ENCODE measurements around the gene ATP1A4.
"Not testable (repeated sequence)": the region's sequence is repeated elsewhere in the genome, so short reads cannot be mapped to it uniquely, and the experiment has no call there.

Gene ATP1A4

DNA sequence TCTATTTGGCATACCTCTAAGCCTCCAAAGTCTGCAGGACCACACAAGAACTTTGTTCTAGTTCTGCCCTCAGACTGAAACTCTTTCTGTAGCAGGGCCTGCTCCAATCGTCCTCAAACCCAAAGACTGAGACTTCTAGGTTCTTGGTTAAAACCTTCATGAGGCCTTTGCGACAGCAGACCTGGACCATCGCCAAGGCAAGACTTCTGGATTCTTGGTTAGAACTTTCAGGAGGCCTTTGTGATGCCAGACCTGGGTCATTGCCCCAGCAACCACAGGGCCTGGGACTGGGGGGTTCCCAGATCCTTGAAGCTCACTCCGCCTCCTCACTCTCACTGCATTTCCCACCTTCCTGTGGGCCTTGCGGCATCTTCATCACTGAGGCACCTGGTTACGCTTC, at the start of gene ATP1A4:
Gene ATP1A4, plus strand, starts transcription at position 301 of the 400 bp plus-strand sequence. CDS start 438 bp downstream, outside the sequence.
- no peak for DNase-seq

DNA sequence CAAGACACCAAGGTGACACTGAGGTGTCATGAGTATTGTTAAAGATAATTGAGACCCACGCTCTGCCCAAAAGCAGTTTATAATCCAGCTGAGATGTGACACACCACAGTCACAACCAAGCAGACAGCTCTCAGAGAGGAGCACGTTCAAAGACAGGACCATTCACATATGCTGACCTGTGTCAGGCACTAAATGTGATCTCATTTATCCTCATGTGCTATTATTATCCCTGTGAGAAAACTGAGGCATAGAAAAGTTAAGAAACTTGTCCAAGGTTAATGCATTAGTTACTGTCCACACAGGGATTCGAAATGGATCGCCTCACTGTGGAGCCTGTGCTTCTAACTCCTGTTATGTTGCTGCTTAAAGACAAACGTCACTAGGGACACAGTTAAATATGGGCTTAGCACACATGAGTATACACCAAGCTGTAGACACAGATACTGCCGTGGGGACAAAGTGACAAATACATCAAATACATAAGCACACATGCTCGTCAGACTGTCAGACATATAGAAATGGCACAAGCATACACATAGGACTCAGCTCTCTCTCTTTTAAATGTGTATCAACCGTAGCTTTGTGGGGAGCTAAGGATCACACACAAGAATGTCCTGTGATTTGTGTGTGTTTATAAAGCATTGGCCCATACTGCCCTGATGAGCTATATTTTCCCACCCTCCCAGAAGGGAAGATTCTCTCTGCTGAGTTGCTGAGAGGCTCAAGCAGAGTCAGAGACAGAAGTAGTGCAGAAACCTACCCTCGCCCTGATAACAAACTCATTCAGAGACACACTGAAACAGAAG, 49.5 kb upstream of the ATP1A4 start:
- no peak for DNase-seq

DNA sequence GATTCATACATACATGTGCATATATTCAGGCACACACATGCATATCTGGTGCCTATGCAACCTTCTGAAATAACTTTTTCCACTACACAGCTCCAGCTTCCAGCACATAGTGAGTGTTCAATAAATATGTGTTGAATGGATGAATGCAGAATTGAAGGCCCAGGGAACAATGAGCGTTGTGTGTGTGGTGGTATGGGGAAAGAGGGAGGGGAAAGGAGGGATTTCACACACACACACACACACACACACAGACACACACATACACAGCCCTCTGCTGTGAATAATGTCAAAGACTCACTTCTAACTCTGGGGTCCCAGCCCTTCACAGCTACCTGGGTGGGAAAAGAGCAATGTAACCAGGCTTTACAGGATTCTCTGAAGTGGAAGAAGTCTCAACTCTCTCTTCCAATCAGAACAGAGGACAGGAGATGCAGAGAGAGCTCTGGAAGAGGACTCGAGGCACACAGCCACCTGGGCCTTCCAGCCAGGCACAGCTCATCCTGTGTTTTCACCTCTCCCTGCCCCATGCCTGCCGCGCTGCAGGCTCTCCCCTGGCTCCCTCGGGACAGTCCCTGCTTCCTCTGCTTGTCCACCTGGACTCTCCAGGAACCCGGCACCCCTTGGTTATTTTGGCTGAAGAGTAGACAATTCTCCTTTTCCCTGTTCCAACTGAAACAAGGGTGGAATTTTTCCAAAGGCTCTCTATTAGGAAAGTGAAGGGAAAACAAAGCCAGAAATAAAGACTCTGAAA, 47.6 kb upstream of the ATP1A4 start:
- DNase-seq = no peak

DNA sequence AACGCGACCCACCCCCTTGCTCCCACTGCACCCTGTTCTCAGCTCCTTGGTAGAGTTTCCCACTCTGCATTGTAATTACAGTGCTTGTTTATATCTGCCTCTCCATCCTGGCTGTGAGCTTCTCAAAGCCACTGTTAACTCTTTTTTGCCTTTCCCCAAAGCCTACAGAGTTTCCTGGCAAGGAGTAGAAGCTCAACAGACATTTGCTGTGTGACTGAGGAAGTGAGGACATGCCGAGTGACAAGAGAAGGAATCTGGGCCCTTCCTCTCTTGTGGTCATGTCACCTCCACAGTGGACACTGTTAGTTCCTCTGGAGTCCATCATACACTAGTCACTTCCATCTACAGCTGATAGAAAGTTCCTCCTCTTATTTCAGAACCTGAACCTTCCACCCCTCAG, 46.9 kb upstream of the ATP1A4 start:
- no peak for DNase-seq

DNA sequence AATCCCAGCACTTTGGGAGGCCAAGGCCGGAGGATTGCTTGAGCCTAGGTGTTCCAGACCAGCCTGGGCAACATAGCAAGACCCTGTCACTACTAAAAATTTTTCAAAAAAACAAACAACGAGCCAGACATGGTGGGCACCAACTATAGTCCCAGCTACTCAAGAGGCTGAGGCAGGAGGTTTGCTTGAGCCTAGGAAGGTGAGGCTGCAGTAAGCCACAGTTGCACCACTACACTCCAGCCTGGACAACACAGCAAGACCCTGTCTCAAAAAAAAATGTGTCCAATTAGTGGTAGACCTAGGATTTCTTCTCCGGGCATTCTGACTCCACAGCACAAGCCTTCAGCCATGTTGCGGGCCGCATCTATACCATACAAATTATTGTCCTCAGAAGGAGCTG, 46.2 kb upstream of the ATP1A4 start:
- DNase-seq = no peak

DNA sequence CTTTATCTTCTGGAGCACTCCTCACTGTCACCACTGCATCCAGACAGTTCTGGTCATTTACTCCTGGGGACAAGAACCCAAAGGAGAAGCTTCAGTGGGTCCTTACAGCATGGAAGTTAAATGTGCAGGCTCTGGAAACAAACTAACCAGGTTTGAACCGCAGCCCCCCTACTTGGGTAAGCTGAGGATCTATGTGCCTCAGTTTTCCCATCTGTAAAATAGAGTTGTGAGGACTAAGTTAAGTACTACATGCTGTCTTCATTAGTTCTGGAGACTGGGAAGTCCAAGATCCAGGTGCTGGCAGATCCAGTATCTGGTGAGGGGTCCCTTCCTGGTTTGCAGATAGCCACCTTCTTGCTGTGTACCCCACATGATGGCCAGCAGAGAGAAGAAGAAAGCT, 43.9 kb upstream of the ATP1A4 start:
- DNase-seq = no peak

DNA sequence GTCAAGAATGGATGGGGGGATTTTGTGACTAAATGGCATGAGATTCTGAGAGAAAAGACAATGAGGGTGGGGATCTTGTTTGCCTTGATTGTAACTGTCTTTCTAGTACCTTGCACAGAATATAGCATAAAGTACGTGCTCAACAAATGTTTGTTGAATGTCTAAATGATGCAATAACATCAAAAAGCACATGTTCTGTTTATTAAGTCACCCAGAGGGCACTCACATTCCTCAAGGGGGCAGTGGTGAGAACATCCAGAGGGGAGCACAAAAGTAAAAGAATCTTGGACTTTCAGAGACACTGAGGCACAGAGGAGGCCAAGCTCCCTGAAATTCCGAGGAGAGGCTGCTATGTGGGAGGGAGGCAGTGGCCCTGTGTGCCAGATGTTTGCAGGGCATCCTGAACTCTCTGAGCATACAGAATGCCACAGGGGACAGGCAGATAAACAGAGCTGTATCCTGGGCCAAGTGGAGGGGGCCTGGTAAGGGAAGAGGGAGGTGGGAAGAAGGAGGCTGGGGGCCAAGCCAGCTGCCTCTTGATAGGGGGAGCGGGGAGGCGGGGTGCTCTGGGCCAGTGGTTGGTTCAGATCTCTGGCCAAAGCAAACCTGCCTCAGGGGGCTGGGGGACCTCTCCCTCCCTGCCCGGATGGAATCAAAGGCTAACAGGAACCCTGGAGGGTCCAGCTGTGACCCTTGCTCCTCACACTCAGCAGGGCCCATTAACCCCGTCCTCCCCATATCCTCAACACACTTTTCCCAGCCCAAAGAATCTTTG, 42.3 kb upstream of the ATP1A4 start:
- DNase-seq = peak; percentile 54

DNA sequence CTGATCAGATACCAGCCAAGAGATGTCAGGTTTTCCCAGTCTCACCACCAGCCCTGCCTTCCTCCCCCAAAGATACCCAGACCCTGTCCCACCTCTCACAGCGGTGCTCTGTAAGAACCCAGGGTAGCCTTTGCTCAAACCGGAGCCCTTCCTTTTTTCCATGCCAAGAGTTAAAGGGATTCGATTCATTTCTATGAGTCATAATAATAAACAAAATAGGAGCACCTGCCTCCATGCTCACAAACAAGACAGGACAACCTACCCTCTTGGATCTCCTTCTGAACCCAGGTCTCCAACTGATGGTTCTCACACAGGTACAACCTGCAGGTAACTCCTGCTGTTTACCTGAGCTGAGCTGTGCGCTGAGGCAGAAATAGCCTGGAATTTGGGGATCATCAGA, 41.7 kb upstream of the ATP1A4 start:
- no peak for DNase-seq

DNA sequence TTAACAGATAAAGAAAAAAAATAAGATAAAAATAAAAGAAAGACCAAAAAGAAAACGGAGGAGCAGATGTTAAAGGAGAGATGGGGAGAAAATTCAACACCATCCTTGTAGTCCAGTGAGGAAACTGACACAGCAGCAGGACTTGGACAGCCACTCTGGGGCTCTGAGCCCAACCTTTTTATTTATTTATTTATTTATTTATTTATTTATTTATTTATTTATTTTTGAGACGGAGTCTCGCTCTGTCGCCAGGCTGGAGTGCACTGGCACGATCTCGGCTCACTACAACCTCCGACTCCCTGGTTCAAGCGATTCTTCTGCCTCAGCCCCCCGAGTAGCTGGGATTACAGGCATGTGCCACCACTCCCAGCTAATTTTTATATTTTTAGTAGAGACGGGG, 39.9 kb upstream of the ATP1A4 start:
- not testable (repeated sequence) for DNase-seq

DNA sequence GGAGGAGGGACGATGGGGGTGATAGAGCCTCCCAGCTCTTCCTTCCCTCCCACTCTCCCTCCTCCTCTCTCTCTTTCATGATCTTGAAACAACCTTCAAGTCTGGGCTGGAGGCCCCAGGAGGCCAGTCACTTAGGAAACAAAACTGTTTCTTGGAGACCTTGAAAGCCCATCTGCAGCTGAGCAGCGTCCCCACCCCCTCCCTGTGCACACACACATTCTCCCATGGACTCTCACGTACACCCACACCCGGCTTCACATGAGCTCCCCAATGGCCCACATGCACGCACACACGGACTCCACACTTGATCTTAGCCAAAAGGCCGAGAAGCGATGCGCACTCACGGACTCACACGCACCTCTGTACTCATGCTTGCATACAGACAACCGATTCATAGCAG, 39.0 kb upstream of the ATP1A4 start:
- DNase-seq = no peak

DNA sequence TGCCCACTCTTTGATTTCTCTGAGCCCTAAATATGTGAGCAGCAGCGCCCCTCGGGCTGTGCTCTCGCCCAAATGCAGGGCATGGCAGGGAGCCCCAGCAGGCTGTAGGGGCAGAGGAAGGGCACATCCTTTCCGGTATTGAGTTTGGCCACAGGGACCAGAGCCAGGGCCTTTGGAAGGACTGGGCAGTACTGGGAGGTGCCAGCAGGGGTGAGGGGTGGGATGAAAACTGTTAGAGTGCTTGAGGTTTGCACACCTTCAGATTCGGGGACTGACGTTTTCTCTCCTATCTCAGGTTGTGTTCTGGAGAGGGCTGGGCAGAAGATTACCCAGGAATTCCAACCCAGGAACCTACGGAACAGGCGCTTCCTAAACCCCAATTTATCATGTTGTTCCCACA, 38.0 kb upstream of the ATP1A4 start:
- DNase-seq = no peak

DNA sequence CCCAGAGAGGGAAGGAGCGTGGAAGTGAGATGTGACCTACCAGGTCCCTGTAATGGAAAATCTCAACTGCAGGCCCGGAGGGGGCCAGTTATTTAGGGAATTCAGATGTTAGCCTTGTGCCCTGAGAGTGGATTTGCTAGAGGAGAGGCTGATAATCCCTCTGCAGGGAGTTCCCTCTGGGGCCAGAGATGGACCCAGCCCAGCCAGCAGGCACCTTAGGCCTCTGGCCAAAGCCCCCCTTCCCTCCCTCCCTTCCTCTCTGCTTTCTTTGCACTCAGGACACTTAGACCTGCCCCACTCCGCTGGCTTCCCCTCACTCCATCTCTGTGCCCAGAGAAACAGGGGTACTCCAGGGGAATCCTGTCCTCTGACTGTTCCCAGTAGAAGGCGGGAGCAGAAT, 37.3 kb upstream of the ATP1A4 start:
- no peak for DNase-seq

DNA sequence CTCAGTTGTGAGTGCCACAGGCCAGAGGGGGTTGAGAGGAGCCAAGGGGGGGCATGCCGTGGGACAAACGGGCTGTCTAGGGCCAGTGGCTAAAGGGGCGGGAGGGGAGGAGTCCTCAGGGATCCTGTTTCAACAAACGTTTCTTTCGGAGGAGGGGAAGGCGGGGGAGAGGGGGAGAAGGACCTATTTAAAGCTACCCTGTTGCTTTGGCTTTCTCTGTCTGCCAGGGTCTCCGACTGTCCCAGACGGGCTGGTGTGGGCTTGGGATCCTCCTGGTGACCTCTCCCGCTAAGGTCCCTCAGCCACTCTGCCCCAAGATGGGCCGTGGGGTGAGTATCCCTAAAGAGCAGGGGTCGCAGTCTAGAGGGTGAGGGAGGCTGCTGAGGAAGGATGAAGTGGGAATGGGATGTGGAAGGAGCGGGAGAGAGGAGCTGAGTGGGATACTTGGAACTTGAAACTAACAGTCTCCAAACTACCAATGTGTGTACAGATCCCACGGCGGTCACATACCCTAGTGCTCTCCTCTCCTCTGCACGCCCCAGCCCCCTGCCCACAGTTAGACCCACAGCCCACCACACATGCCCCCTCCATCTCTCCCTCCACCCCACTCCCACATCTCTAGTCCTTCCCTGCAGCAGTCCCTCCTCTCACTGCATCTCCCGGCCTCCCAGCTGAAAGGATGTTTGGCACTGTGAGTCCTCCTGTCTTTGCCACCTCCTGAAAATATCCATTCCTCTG, 35.7 kb upstream of the ATP1A4 start, which contains the start of gene ATP1A2:
Gene ATP1A2, plus strand, starts transcription at position 215 of the 738 bp plus-strand sequence. Its CDS starts 103 bp downstream, at position 318.
- DNase-seq = no peak

DNA sequence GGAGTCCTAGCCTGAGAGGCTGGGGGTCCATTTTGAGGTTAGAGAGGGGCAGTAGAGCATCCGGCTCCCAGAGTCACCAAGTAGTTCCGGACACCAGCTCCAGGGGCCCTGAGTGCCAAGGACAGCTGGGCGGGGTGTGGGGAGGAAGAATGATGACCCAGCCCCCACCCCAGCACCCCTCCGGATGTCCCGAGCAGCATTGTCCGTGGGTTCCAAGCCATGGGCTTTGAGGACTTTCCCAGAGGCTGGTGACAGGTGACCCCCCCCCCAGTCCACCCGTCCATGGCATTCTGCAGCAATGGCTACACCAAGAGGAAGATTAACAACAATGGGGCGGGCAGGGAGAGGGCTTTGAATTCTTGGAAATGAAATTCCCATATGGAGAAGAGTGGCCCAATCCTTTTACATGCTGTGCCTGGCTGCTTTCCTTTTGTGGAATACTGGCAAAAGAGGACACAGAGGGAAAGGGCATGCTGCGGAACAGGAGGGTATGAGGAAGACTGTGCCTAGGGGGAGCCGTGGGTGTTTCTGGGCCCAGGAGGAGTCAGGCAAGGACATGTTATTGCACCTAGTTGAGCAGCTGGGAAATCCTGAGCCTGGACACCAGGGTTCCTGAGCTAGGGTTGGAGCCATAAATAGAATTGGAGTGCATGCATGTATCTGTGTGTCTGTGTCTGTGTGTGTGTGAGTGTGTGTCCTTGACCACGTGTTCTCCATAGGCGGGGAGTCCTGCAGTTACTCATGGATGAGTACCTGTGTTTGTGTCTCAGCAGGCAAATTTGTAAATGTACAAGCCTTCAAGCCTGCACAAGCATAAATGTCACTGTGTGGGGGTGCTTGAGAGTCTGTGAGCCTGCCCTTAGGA, 34.9 kb upstream of the ATP1A4 start:
- DNase-seq = no peak

DNA sequence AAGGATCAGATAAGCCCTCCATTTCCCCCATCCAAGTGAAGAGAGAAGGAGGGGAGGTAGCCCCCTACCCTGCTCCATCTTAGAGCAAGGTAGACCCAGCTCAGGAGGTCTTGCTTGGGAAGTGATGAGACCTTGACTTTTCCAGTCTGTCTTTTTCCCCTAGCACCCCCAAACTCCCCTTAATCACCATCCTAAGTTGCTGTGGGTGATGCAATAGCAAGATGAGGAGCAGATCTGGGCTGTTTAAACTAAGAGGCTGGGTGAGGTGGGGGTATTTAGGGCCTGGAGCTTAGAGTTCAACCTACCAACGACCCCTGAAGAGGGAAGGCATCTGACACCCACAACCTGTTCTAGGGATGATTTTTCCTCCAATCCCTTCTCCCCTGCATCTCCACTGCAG, 34.1 kb upstream of the ATP1A4 start:
- no peak for DNase-seq

DNA sequence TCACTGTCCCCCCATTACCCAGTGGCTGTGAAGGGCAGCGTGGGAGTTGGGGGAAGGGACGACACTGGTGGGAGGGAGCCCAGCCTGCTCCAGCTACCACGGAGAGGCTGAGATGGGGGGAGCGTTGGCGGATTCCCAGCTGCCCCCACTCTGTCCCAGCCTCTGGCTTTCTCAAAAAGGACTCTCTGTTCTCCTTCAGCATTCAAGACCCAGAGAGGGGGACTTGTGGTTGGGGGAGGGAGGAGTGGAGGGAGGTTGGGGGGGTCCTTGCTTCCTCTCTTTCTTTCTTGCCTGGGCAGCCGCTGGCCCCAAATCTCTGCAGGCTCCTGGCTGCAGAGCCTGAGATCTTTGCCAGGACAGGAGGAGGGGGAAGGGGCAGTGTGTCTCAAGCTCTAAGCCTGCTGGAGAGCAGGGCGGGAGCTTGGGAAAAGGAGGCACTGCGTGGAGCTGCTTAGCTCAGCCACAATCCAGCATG, 33.7 kb upstream of the ATP1A4 start:
- no peak for DNase-seq

DNA sequence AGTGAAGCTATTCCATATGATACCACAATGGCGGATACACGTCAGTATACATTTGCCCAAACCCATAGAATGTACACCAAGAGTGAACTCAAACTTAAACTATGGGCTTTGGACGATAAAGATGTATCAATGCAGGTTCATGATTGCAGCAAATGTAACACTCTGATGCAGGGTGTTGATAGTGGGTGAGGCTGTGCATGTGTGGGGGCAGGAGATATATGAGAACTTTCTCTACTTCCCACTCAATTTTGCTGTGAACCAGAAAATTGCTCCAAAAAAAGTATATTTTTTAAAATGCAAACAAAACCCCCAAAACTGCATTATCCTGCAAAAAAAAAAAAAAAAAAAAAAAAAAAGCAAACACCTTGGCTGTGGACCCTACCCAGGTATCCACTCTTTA, 32.5 kb upstream of the ATP1A4 start:
- DNase-seq = no peak

DNA sequence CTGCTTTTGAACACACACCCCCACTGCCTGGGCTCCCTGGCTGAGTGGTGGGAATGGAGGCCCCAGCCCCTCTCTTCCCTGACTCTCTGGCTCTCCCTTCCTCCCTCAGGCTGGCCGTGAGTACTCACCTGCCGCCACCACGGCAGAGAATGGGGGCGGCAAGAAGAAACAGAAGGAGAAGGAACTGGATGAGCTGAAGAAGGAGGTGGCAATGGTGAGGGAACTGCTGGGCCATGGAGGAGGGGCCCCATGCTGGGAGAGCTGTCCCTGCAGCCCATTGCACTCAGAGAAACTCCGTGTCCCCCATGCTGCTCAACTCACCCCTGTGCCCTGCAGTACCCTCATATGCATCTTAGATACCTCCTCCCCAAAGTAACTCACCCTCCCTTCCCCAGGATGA, 30.6 kb upstream of the ATP1A4 start:
- DNase-seq = no peak

DNA sequence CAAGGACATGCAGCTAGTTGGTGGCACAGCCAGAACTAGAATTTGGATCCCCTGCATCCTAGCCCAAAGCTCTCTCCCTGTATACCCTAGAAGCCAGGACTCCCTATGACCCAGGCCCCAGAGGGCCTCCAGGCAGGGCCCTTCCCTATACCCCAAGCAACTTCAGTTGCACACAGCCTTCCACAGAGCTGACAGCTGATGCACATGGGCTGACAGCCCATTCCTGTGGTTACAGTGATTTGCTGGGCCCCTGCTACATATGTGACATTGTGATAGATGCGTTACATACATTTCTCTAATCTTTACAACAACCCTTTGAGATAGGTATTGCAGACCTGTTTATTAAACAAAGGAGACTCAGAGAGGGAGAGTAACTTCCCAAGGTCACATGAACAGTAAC, 30.0 kb upstream of the ATP1A4 start:
- DNase-seq = no peak

DNA sequence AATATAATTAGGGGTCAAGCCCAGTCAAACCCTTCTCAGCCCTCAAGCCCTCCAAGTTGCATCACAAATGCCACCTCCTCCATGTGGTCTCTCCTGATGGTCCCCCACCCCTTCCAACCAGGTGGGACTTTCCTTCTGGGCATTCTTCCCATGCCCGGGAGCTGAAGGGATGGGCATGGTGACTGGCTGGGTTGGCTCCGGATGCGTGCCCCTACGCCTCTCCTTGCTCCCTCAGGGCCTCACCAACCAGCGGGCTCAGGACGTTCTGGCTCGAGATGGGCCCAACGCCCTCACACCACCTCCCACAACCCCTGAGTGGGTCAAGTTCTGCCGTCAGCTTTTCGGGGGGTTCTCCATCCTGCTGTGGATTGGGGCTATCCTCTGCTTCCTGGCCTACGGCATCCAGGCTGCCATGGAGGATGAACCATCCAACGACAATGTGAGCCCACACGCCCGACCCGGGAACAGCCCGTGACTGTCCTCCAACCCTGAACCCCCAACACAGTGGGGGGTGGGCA, 28.4 kb upstream of the ATP1A4 start:
- DNase-seq = no peak

DNA sequence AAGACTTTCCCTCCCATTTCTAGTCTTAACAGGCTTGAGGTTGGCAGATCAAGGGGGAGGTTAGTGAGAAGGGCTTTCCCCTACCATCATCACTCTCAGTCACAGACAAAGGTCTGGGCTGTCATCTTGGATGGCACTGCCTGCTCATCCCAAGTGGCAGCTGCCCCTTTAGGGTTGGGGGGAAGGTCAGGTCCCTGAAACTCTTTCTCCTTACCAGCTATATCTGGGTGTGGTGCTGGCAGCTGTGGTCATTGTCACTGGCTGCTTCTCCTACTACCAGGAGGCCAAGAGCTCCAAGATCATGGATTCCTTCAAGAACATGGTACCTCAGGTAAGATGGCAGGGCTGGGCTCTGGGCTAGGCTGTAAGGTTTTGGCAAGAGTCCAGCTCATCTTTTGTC, 27.7 kb upstream of the ATP1A4 start:
- DNase-seq = no peak

Measured in CD4-positive, alpha-beta T cell treated with Interleukin-17A for 1 hour (primary cell).